GM19023 (cell line): ENCODE measurements around the gene ACVR2A.

Experiments
- ATAC-seq: cut with Tn5 transposase; IDR thresholded peaks from one replicate; pipeline ENCODE4 v1.9.1; 2021; ENCODE audit warnings: mild to moderate bottlenecking, moderate library complexity; ENCODE audit not compliant: unreplicated experiment

The ACVR2A gene

DNA sequence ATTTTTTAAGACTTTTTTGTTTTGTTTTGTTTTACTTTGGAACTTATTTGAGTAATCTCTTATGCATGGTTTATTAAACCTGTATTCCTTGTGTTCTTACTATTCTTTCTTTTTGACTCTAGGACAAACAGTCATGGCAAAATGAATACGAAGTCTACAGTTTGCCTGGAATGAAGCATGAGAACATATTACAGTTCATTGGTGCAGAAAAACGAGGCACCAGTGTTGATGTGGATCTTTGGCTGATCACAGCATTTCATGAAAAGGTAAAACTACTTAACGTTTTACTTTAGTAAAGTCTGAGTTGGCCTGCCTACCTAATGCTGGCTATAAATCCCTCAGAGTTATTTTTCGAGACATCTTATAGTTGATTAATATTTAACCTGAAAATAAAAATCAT lies 72.3 kb downstream of the ACVR2A start:
- no peak for ATAC-seq

- ATAC-seq: no peak
Measured at GRCh38 chr2:147923846-147924245, 79.0 kb downstream of the ACVR2A start.

- no peak for ATAC-seq
Measured at GRCh38 chr2:147924647-147925046, 79.8 kb downstream of the ACVR2A start.

- ATAC-seq: no peak
Measured at GRCh38 chr2:147925886-147926285, 81.1 kb downstream of the ACVR2A start.

DNA sequence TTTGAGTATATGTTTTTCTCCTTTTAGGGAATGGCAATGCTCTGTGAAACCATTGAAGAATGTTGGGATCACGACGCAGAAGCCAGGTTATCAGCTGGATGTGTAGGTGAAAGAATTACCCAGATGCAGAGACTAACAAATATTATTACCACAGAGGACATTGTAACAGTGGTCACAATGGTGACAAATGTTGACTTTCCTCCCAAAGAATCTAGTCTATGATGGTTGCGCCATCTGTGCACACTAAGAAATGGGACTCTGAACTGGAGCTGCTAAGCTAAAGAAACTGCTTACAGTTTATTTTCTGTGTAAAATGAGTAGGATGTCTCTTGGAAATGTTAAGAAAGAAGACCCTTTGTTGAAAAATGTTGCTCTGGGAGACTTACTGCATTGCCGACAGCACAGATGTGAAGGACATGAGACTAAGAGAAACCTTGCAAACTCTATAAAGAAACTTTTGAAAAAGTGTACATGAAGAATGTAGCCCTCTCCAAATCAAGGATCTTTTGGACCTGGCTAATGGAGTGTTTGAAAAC lies 82.3 kb downstream of the ACVR2A start:
- ATAC-seq: no peak

- ATAC-seq: no peak
Measured at GRCh38 chr2:147933931-147934330, 89.1 kb downstream of the ACVR2A start.

DNA sequence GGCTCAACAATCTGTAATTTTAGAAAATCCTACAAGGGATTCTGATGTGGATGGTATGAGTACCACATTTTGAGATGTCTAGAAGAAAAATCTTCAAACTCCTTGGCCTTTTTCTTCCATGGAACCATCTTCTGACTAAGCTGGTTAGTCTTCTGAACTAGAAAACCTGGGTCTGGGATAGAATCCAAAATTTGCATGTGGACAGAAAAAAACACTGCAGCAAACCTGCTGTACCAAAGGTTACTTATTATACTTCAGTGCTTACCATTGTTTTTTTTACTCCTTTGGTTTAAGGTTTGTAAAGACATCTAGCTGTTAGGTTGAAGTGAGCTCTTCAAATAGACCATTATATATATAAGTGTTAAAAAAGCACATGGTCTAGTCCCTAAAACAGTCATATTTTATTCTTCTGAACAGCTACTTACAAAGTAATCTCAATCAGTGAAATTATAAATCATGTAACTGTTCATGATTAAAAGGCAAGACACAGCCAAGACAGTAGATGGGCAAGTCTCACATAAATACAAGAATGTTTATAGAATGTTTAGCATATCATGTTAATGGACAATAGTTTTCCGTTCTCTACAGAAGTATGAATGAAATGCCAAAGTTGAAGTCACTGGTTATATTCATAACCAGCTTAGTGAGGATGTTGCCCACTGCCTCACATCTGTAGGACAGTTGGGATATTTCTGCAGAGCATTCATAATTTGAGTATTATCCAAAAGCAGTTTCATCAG lies 90.2 kb downstream of the ACVR2A start:
- ATAC-seq: no peak

DNA sequence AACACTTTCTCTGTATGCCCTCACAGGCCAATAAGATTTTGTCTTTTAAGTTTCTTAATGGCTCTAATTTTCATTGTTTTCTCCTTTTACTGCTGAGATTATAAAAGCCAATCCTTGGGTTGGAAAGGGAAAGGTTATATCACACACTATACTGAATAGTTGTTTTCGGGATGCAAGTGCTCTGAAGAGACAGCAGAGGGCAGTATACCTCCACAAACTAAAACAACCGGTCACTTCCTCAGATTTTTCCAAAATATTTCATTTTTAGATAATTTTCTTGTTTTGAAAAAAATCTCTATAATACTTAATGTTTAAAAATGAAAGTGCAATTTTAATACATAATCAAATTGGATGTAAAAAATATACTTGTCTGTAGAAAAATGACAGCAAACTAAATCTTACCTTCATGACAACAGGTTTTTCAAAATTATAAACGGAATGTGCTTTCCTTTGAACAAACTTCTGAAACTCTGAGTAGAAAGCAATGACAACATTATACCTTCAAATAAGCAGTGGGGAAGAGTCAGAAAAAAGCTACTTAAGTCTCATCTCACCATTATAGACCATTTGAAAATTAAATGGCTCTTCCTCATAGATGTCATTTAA lies 93.0 kb downstream of the ACVR2A start:
- ATAC-seq: peak; percentile 63

GRCh38 chr2:147939313-147939712 lies 94.5 kb downstream of the ACVR2A start:
- ATAC-seq: no peak

DNA sequence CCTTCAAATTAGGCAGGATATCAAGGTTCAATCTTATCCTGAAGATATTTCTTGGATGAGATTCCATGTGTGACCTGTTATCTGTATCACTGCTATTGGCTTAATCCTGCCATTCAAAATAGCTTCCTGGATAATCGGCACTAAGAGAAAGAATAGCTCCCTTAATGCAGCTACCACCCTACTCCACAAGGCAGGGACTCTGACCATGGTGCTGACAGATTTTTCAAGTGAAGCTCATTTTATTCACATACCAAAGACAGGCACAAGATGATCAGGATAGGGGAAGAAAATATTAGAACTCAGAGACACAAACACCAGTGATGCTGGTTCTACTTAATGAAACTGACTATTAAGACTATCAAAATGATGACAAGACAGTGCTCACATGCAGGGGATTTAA lies 100.8 kb downstream of the ACVR2A start:
- no peak for ATAC-seq

DNA sequence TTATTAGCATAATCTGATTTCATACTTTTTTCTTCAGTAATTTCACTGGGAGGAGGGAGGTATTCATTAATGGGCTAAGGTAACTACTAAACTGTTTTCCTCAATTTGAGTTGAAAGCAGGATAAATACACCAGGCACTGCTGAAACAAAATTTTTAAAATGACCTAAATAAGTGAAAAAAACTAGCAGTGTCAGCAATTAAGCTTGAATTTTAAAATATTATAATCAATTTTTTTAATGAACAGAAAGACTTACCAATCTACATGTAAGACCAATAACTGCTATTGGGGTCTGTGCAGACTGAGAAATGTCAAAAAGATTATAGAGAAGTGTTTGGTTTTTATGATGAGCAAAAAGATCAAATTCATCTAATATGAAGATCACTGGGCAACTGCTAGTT lies 107.3 kb downstream of the ACVR2A start:
- no peak for ATAC-seq

- no peak for ATAC-seq
Measured at GRCh38 chr2:147968571-147968970, 123.7 kb downstream of the ACVR2A start.

DNA sequence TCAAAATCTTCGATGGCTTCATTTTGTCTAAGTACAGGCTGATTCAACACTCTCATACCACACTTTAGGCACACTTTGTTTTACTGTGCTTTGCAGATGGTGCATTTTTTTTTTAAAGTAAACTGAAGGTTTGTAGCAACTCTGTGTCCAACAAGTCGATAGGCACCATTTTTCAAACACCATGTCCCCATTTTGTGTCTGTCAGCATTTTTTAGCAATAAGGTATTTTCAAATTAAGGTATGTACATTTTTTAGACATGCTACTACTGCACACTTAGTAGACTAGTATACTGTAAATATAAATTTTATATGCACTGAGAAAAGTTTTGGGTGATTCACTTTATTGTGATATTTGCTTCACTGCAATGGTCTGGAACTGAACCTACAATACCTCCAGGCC lies 131.3 kb downstream of the ACVR2A start:
- no peak for ATAC-seq

- no peak for ATAC-seq
Measured at GRCh38 chr2:147977679-147978078, 132.8 kb downstream of the ACVR2A start.
